GM12874 (cell line): ENCODE data around the gene FHIT.

ENCODE experiments used
- TF ChIP-seq, protein P1 (sequence below): IDR thresholded peaks from 2 replicates; pipeline ENCODE4 v1.5.1; 2011; ENCODE audit warnings: low read depth, mild to moderate bottlenecking, control low read depth, low read length, moderate library complexity; ENCODE audit not compliant: insufficient read depth

Gene FHIT

DNA sequence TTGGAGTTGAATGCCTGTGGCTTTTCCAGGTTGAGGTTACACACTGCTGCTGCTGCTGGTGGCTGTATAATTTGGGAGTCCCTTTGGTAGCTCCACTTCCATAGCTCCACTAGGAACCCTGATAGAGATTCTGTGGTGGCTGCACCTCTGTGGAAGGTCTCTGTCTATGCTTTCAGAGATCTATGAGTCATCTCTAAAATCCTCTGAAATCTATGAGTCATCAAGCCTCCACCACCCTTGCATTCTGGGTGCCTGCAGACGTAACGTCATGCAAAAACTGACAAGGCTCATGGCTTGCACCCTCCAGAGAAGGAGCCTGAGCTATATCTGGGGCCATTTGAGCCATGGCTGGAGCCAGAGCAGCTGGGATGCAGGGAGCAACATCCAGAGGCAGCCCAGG, 1164.4 kb downstream of the FHIT start:
- TF ChIP-seq, protein P1, sequence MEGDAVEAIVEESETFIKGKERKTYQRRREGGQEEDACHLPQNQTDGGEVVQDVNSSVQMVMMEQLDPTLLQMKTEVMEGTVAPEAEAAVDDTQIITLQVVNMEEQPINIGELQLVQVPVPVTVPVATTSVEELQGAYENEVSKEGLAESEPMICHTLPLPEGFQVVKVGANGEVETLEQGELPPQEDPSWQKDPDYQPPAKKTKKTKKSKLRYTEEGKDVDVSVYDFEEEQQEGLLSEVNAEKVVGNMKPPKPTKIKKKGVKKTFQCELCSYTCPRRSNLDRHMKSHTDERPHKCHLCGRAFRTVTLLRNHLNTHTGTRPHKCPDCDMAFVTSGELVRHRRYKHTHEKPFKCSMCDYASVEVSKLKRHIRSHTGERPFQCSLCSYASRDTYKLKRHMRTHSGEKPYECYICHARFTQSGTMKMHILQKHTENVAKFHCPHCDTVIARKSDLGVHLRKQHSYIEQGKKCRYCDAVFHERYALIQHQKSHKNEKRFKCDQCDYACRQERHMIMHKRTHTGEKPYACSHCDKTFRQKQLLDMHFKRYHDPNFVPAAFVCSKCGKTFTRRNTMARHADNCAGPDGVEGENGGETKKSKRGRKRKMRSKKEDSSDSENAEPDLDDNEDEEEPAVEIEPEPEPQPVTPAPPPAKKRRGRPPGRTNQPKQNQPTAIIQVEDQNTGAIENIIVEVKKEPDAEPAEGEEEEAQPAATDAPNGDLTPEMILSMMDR = no peak

DNA sequence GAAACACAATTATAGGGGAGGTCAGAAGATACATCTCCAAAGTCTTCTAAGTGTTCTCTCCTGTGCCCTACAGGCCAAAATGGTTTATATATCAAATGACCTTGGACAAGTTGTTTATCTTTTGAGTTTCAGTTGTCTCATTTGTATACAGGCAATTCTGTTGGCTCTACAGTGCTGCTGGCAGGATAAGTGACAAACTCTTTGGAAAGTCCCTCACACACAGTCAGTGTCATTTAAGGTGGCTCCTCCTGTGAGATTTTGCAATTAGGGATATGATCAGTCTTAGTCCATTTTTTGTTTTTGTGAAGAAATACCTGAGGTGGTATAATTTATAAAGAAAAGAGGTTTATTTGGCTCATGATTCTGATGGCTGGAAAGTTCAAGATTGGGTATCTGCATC, 1165.6 kb downstream of the FHIT start:
- TF ChIP-seq, protein P1 = no peak

DNA sequence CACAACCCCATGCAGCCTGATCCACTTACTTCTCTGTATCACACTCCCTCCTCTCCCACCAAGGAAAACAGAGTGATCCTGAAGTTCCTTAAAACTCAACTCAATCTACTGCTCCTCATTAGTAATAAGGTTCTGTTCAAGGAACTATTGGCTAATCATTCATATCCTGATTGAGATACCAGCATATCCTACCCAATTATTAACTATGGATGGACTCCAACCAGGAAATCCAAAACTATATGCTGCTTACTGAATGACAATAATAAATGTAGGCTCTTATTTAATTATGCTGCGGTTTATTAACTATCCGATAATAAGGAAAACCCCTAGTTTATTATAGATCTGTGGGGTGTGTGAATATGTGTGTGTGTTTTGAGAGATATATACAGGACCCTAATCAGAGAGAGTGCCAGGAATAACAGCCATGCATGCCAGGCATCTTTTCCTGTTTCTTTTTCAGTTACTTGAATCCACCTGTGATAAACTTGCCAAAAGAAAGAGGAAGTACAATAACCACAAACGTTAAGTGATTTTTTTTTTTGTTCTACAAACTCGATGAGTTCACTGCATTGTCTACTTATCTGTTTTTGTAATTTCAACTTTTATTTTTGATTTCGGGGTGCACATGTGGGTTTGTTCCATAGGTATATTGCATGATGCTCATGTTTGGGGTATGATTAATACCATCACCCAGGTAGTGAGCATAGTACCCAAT, 1169.7 kb downstream of the FHIT start:
- TF ChIP-seq, protein P1 = no peak

DNA sequence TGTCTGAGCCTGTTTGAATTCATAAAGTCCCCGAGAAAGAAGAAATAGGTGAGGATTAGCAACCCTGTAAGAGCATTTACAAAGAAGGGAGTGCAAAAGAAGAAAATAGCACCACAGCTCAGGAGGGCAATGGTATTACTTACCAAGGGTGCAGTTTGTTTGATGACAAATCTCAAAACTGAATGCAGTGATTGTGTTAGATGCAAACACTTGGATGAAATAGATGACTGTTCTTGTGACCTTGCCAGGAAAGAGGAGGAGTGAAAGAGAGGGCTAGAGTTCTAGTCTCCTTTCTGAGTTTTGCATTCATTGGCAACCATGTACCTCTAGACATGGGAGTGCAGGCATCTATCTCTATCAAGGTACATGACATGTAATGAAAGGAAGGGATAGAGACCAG, 1170.6 kb downstream of the FHIT start:
- TF ChIP-seq, protein P1 = no peak

DNA sequence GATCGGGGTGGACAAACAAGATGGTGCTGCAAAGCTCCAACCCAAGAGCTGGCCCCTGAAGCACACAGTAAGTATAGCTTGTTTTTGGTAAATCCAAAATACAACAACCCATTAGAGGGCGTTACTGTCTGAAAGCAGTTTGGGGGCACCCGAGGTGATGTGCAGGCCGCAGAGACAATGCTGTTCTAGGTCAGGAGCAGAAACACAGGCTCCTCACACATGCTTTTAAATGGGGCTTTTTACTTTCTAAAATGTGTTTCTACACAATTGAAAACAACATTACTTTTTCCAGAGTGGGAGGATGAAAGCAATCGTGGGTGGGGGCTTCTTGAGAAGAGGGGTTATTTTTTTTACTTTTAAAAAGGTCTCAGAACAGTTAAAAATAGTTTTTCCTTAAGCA, 1172.2 kb downstream of the FHIT start:
- TF ChIP-seq, protein P1 = no peak

DNA sequence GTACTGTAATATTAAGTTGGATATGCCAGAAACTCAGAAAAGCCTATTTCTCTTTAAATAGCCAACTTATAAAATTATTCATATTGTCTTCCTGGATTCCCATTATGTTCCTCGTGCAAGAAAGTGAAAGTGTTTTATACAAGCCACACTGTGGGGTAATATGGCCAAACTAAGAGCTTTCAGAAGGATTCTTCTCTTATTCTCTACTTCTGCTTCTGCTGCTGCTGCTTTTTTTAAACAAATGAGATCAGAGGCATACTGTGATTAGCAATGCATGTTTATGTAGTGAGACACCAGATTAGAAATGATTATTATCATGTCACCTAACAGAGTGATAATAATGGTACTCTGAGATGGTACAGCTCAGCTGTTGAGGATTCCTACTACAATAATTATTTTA, 1174.9 kb downstream of the FHIT start:
- TF ChIP-seq, protein P1 = no peak

DNA sequence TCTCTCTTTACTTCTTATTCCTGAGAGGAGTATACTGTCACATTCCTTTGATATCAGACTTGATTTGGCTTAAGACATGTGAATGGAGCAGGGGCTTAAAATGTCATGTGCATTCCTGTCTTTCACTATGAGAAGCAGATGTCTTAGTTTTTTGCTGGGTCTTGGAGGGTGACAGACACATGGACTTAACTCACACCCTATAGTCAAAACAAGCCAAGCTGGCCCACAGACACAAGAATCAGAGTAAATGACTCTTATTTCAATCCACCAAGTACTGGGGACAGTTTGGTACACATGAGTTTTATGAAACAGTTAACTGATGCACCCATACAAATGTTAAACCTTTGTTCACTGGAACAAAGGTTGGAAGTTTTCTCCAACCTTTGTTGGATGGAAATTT, 1177.3 kb downstream of the FHIT start:
- TF ChIP-seq, protein P1 = no peak
